Measurements from ENCODE around the gene PDZD4. TPM values are rescaled to one million over a fixed set of nuclear protein-coding genes. Genes with fewer than 3 reads are reported as not detected.

The PDZD4 gene
- total RNA-seq, 1 experiment from 2014 or later: 120 TPM

- TF ChIP-seq ZNF281 (CRISPR knock-in tag; IDR thresholded peaks at IDR 0.05): no peak
- TF ChIP-seq NR1H2 (CRISPR knock-in tag; IDR thresholded peaks at IDR 0.05): no peak
- TF ChIP-seq NR3C1 (CRISPR knock-in tag; conservative IDR thresholded peaks at IDR 0.05; ENCODE audit: low read depth): no peak
- no peak for TF ChIP-seq RELA (CRISPR knock-in tag; IDR thresholded peaks at IDR 0.05; ENCODE audit: borderline replicate concordance)
- no peak for TF ChIP-seq ZNF671 (CRISPR knock-in tag; IDR thresholded peaks at IDR 0.05)
- TF ChIP-seq CBFB (CRISPR knock-in tag; IDR thresholded peaks at IDR 0.05; ENCODE audit: low read depth): no peak
- no peak for TF ChIP-seq CREM (CRISPR knock-in tag; IDR thresholded peaks at IDR 0.05)
- TF ChIP-seq NFE2L1 (CRISPR knock-in tag; IDR thresholded peaks at IDR 0.05): no peak
- TF ChIP-seq MYBL2 (CRISPR knock-in tag; IDR thresholded peaks at IDR 0.05): no peak
- TF ChIP-seq USF1 (CRISPR knock-in tag; IDR thresholded peaks at IDR 0.05): no peak
- no peak for TF ChIP-seq STAT6 (CRISPR knock-in tag; conservative IDR thresholded peaks at IDR 0.05; ENCODE audit: low read depth)
Measured at GRCh38 chrX:153791104-153791852, 39.1 kb downstream of the PDZD4 start (continued).

- Mint-ChIP-seq H3K36me3 (peaks cover 3% of the 10 kb centered on the region), H3K4me1 (peaks cover 5% of the 10 kb centered on the region), H3K9me3 (no peaks in the 10 kb centered on the region), H3K27ac (no peak overlapping the region), H3K4me3 (no peak overlapping the region), H3K27me3 (ENCODE audit: low read depth) (no peaks in the 10 kb centered on the region)
- ChIA-PET POLR2A (no interaction called here), CTCF (no interaction called here)
- DNase-seq (ENCODE audit: low spot score) (no peak), ATAC-seq (no peak)
- TF ChIP-seq ELF4 (CRISPR knock-in tag; IDR thresholded peaks at IDR 0.05; ENCODE audit: low read depth): no peak
- TF ChIP-seq CTCF (IDR thresholded peaks at IDR 0.05): no peak
- no peak for TF ChIP-seq CREM (CRISPR knock-in tag; IDR thresholded peaks at IDR 0.05)
- no peak for TF ChIP-seq SMAD3 (CRISPR knock-in tag; IDR thresholded peaks at IDR 0.05; ENCODE audit: borderline replicate concordance)
- no peak for TF ChIP-seq HMGXB4 (CRISPR knock-in tag; IDR thresholded peaks at IDR 0.05)
- no peak for TF ChIP-seq EMX1 (CRISPR knock-in tag; IDR thresholded peaks at IDR 0.05)
- no peak for TF ChIP-seq IRF2 (CRISPR knock-in tag; IDR thresholded peaks at IDR 0.05; ENCODE audit: borderline replicate concordance, low read depth)
- no peak for TF ChIP-seq FOXP1 (CRISPR knock-in tag; IDR thresholded peaks at IDR 0.05; ENCODE audit: borderline replicate concordance)
- no peak for TF ChIP-seq TP53 (CRISPR knock-in tag; IDR thresholded peaks at IDR 0.05)
- TF ChIP-seq ZNF512 (CRISPR knock-in tag; IDR thresholded peaks at IDR 0.05; ENCODE audit: borderline replicate concordance): no peak
Measured at GRCh38 chrX:153789654-153790053, 40.7 kb downstream of the PDZD4 start.

Data from WTC11 (cell line).